Calu3 (cell line): Measurements from ENCODE around the gene NECTIN4. TPM values are rescaled to one million over a fixed set of nuclear protein-coding genes. Genes with fewer than 3 reads are reported as not detected.

Experiments
- BruUV-seq: library from RNA; stranded (reverse); fragments of 400-500 nt; replicated peaks from 2 replicates; lab custom pipeline; 2021; lab: Mats Ljungman, UMichigan
- CTCF ChIA-PET: fragments of 300-600 bp; sonication (Branson Sonifier 250); formaldehyde crosslinking; loops from one replicate; lab custom pipeline; 2022; ENCODE audit warnings: antibody characterized with exemption; lab: Charles Lee
- DNase-seq: peaks from one replicate; pipeline ENCODE4 v3.0.0; 2022
- H3K27ac Mint-ChIP-seq: one replicate; pipeline ENCODE4 v1.8.0; 2022; ENCODE audit warnings: mixed read lengths; ENCODE audit not compliant: unreplicated experiment
- H3K27me3 Mint-ChIP-seq: one replicate; pipeline ENCODE4 v1.8.0; 2022; ENCODE audit warnings: mixed read lengths; ENCODE audit not compliant: unreplicated experiment
- H3K36me3 Mint-ChIP-seq: one replicate; pipeline ENCODE4 v1.8.0; 2022; ENCODE audit warnings: mild to moderate bottlenecking, moderate library complexity, mixed read lengths; ENCODE audit not compliant: insufficient read depth, unreplicated experiment
- H3K4me1 Mint-ChIP-seq: one replicate; pipeline ENCODE4 v1.8.0; 2022; ENCODE audit warnings: mild to moderate bottlenecking, low read depth, mixed read lengths; ENCODE audit not compliant: unreplicated experiment
- H3K4me3 Mint-ChIP-seq: one replicate; pipeline ENCODE4 v1.8.0; 2022; ENCODE audit warnings: mild to moderate bottlenecking, low read depth, moderate library complexity, mixed read lengths; ENCODE audit not compliant: unreplicated experiment
- H3K9me3 Mint-ChIP-seq: one replicate; pipeline ENCODE4 v1.8.0; 2022; ENCODE audit warnings: low read depth, mixed read lengths; ENCODE audit not compliant: unreplicated experiment
- intact Hi-C: fragments of 100-400 bp; cut with micrococcal nuclease; formaldehyde crosslinking; loops from one replicate; pipeline ENCODE4 v1.10.0; 2022; ENCODE audit not compliant: unreplicated experiment
- total RNA-seq: library from RNA; stranded (reverse); gene quantifications from 2 replicates; pipeline ENCODE4 v1.2.3, GENCODE V29; 2022
- TF ChIP-seq, protein P1 (sequence below): fragments of 200-600 bp; IDR thresholded peaks from one replicate; pipeline ENCODE4 v1.8.0; 2022; ENCODE audit warnings: antibody characterized with exemption; ENCODE audit not compliant: unreplicated experiment

NECTIN4 gene
- total RNA-seq, 1 experiment from 2014 or later: 24.9 TPM

DNA sequence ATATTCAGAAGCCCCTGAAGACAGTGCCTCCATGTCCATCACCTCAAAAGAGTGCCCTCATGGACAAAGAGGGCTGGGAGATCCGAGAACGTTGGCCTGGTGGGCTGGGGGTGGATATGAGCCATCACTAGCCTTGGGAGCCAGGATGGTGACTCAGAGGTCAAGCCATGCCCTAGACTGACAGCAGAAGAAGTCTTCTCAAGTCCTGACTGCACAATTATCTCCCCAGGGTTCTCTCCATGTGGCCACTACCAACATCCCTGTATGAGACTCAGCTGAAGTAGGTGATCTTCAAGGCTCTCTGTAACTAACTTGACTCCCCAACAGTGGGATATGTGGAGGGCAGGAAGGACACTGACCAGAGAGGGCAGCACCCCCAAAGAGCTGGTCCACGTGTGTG is 36.5 kb downstream of the NECTIN4 start:
- H3K4me3 Mint-ChIP-seq: no peak overlapping the region
- peaks cover 9% of the 10 kb centered on the region for H3K9me3 Mint-ChIP-seq
- BruUV-seq: no TSS peak
- TF ChIP-seq, protein P1, sequence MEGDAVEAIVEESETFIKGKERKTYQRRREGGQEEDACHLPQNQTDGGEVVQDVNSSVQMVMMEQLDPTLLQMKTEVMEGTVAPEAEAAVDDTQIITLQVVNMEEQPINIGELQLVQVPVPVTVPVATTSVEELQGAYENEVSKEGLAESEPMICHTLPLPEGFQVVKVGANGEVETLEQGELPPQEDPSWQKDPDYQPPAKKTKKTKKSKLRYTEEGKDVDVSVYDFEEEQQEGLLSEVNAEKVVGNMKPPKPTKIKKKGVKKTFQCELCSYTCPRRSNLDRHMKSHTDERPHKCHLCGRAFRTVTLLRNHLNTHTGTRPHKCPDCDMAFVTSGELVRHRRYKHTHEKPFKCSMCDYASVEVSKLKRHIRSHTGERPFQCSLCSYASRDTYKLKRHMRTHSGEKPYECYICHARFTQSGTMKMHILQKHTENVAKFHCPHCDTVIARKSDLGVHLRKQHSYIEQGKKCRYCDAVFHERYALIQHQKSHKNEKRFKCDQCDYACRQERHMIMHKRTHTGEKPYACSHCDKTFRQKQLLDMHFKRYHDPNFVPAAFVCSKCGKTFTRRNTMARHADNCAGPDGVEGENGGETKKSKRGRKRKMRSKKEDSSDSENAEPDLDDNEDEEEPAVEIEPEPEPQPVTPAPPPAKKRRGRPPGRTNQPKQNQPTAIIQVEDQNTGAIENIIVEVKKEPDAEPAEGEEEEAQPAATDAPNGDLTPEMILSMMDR: no peak
- DNase-seq: no peak
- CTCF ChIA-PET: no interaction called here
- no peaks in the 10 kb centered on the region for H3K27me3 Mint-ChIP-seq
- intact Hi-C loops: no loop called here
- H3K27ac Mint-ChIP-seq: no peak overlapping the region
- H3K36me3 Mint-ChIP-seq: peaks cover 24% of the 10 kb centered on the region
- no peaks in the 10 kb centered on the region for H3K4me1 Mint-ChIP-seq

DNA sequence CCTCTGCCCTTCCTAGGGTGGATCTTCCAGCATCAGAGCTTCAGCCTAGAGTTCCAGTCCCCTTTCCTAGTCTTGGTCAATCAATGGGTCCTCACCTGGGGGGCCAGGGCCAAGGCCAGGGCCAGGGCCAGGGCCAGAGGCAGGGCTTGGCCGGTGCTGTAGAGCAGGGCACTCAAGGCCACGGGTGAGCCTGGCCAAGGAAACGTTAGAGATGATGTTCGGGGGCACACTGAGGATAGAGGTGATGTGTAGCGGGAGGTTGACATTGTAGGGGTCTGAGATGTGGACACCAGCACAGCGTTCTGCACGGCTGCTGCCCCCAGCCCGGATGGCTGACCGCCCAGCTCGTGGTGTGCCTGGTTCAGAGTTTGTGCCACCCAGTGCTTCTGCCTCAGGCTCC is 38.1 kb downstream of the NECTIN4 start:
- DNase-seq: no peak
- Mint-ChIP-seq H3K36me3 (peaks cover 31% of the 10 kb centered on the region), H3K9me3 (peaks cover 9% of the 10 kb centered on the region), H3K27ac (no peak overlapping the region), H3K4me3 (no peak overlapping the region), H3K4me1 (no peaks in the 10 kb centered on the region), H3K27me3 (no peaks in the 10 kb centered on the region)
- CTCF ChIA-PET: interaction anchor here (0.8 kb wide), 1 partner anchor 30 kb away, joined by 5 read pairs; the partner anchor contains the start of gene F11R
- intact Hi-C loops: no loop called here
- BruUV-seq: no TSS peak
- TF ChIP-seq, protein P1: no peak

DNA sequence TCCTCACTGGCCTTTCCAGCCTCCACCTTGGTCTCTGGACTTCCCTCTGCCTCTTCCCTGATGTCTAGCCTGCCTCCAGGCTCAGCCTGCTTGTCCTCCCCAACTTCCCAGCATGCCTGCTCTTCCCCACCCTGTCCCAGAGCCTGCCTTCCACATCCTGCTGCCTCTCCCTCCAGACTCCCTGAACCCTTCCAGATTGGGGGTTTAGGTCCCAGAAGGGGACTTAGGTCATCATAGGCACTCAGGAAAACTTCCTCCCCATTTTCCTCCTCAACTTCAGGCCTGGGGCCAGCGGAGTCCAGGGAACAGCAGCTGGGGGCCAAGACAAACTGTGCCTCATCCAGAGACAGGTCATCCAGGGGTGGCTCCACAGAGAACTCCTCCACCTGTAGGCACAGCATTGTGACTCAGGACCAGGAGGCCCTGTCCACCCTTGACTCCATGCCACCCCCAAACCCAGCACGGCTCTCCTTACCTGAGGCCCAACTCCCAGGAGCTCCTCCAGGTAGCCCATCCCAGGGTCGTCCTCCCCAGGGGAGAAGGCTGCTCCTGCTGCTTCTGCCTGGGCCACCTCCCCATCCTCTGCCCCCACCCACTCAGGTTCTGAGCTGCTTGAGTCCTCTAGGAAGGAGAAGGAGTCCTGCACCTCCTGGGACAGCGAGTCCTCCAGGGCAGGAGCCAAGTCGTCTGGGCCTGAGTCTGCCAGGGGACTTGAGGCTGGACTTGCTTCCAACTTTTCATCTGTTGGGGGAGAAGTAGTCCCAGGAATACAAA is 40.2 kb downstream of the NECTIN4 start:
- peak overlapping the region; percentile 68 for H3K27ac Mint-ChIP-seq
- H3K36me3 Mint-ChIP-seq: peaks cover 52% of the 10 kb centered on the region
- TF ChIP-seq, protein P1: no peak
- BruUV-seq: no TSS peak
- H3K27me3 Mint-ChIP-seq: no peaks in the 10 kb centered on the region
- DNase-seq: no peak
- H3K4me3 Mint-ChIP-seq: no peak overlapping the region
- H3K4me1 Mint-ChIP-seq: no peaks in the 10 kb centered on the region
- H3K9me3 Mint-ChIP-seq: peaks cover 9% of the 10 kb centered on the region
- CTCF ChIA-PET: interaction anchor here (0.6 kb wide), 1 partner anchor 594 kb away, joined by 3 read pairs; no protein-coding TSS in a partner anchor
- intact Hi-C loops: loop anchor here (5.0 kb wide), 1 partner anchor 33 kb away; no protein-coding TSS in a partner anchor

DNA sequence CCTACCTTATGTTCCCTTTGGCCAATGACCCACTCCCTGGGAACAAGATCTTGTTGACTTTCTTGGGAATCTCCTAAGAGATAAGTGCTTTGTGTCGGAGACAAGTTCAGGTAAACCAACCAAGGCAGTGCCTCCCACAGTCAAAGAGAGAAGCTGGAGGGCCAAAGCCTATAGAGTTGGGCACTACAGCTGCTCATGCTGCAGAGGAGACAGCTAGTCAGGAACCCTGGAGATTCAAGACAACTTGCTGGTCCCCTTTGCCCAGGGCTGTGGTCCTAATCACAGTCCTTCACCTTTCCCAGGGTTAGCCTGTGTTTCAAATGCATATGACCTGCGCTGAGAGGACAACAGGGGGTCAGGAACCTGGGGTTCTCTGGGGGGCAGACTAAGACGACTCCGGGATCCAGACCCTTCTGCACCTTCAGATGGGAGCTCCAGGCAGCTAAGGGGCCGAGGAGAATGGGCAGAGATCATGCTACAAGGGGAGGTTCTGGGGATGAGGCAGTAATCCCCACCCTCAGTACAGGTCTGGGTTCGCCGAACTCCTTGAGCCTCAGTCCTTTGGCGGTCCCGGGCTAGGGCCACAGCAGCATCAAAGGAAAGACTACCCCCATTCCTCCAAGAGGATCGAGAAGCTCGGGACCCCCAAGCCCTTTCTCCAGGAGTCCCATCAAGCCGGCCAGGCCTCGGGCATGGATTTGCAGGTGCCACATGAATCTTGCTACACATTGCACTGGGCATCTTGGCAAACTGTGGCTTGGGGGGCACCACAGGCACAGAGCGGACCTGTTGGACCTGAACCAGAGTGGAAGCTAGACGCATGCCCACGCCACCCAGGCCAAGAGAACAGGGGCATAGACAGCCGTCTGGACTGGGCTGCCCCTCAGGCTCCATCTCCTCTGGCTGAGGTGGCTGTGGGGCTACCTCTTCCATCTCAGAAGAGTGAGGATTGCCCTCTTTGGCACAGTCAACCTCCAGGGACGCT is 41.6 kb downstream of the NECTIN4 start:
- intact Hi-C loops: loop anchor here (5.0 kb wide), 1 partner anchor 35 kb away; no protein-coding TSS in a partner anchor
- H3K9me3 Mint-ChIP-seq: peaks cover 7% of the 10 kb centered on the region
- CTCF ChIA-PET: interaction anchor here (1.0 kb wide), 1 partner anchor 9 kb away, joined by 3 read pairs; the partner anchor contains the start of gene TSTD1
- H3K27ac Mint-ChIP-seq: peak overlapping the region; percentile 68
- DNase-seq: no peak
- H3K4me3 Mint-ChIP-seq: no peak overlapping the region
- BruUV-seq: no TSS peak
- TF ChIP-seq, protein P1: no peak
- H3K27me3 Mint-ChIP-seq: no peaks in the 10 kb centered on the region
- H3K4me1 Mint-ChIP-seq: no peaks in the 10 kb centered on the region
- H3K36me3 Mint-ChIP-seq: peaks cover 54% of the 10 kb centered on the region
